RWPE1 (cell line): ENCODE results near the gene TNFRSF25.

Source experiments
- CTCF ChIA-PET: fragments of 350-600 bp; sonication (Branson Sonifier 250); formaldehyde crosslinking; extraction: SDS; loops from one replicate; lab custom pipeline; 2021; lab: Yijun Ruan, JAX
- POLR2A ChIA-PET: fragments of 400-600 bp; formaldehyde crosslinking; extraction: SDS; loops from one replicate; lab custom pipeline; 2020; ENCODE audit warnings: antibody characterized with exemption; ENCODE audit not compliant: low non-redundant PET; lab: Yijun Ruan, JAX
- DNase-seq: peaks from one replicate; pipeline ENCODE4 v3.0.0; 2012; ENCODE audit warnings: low spot score
- H3K27ac ChIP-seq: fragments of 450-650 bp; 2 replicates; pipeline ENCODE4 v1.5.1; 2017
- CTCF ChIP-seq: fragments of 450-650 bp; conservative IDR thresholded peaks from 2 replicates; pipeline ENCODE4 v1.5.1; 2017; ENCODE audit warnings: low read depth, mild to moderate bottlenecking

TNFRSF25 gene

DNA sequence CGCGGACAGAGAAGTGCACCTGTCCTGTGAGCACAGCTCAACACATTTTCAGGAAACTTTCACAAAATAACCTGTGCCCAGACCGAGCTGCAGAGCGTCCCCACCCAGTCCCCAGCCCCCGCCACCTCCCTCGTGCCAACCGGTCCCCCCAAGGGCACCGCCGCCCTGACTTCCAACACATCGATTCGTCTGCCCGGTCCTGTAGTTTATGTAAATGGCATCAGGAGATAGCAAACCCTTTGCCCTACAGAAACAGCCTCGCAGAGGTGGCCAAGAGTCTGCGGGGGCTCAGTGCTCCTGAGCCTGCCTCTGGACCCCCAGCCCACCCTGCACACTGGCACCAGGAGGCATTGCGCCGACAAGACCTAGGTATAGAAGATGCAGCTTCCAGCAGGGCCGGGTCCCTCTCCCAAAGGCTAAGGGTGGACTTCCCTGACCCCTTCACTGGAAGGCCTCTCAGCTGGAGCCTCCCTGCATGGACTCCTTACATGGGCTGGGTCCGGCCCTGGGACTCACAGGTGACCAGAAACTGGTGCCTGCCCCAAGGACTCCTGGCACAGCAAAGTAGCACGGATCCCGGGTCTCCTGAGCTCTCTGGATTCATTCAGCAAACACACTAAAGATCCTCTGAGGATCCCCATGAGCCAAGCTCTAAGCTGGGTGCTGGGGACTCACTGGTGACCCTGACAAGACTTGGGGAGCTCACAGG lies 32.0 kb upstream of the TNFRSF25 start:
- no peak for DNase-seq
- ChIA-PET POLR2A (no interaction called here), CTCF (interaction anchor here (0.9 to 2.9 kb wide), 3 partner anchors 8 to 61 kb away, joined by 5 to 11 read pairs (median 7); no protein-coding TSS in a partner anchor)
- TF ChIP-seq CTCF, result no peak
- H3K27ac ChIP-seq, result peak overlapping the region; percentile 100

DNA sequence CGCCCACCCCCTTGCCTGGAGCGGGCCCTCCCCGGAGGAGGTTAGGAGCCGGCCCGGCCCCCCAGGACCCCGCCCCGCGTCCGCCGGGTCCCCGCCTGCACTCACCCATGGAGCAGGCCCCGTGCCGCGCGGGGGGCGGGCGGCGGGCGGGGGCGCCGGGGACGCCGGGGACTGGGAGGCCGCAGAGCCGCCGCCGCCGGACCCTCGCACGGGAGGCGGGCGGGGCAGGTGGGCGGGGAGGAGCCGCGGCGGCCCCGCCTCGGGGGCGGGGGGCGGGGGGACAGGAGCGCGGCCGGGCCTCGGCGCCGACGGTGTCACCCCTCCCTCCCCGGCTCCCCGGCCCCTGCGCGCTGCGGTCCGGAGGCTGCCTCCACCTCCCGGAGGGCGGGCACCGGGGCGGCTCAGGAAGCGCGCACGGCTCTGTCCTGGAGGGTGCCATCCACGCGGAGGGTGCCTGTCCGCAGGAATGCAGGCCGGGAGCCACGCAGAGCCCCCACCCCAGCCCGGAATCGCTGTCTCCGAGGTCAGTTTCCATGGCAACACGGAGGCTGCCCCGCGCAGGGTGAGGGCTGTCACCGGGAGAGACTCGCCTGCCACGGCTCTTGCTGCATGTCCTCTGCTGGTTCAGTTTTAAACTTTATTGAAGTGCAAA lies 31.4 kb upstream of the TNFRSF25 start:
- ChIA-PET POLR2A (no interaction called here), CTCF (interaction anchor here (2.9 kb wide), 1 partner anchor 7 kb away, joined by 11 read pairs; no protein-coding TSS in a partner anchor)
- no peak for TF ChIP-seq CTCF
- peak; percentile 67 for DNase-seq
- peak overlapping the region; percentile 100 for H3K27ac ChIP-seq

DNA sequence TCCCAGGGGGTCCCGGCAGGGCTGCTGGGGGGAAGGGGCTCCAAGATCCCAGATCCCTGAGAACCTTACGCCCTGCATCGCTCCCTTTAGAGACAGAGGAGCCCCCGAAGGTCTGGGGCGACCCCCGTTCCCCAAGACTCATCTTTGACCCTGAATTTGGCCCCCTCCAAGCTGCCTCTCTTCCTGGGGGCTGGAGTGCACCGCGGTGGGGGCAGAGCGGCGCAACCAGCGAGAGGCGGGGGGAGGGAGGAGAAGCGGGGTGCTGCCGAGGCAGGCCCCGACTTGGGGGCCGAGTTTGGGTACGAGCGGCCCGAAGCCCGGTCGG lies 30.9 kb upstream of the TNFRSF25 start:
- H3K27ac ChIP-seq, result peak overlapping the region; percentile 100
- no peak for DNase-seq
- ChIA-PET CTCF (no interaction called here), POLR2A (no interaction called here)
- no peak for TF ChIP-seq CTCF

DNA sequence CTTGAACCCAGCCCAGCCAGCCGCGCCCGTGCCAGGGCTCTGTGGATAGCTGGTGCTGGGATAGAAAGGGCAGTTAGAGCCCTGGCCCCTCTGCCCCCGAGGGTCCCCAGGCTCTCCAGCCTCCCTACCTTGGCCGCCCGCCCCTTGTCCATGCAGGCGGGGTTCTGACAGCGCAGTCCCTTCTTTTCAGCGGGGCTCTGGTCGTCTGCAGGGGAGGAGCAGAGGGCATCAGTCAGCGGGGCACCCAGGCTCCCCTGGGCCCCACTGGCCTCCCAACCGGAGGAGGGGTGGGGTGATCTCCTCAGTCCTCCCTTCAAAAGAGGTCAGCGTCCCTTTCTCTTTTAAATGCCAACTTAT lies 30.4 kb upstream of the TNFRSF25 start:
- CTCF ChIA-PET, result interaction anchor here (0.5 kb wide), 1 partner anchor 42 kb away, joined by 3 read pairs; no protein-coding TSS in a partner anchor

GRCh38 chr1:6495540-6496364 lies 29.8 kb upstream of the TNFRSF25 start:
- ChIA-PET POLR2A (no interaction called here), CTCF (interaction anchor here (0.5 kb wide), 1 partner anchor 42 kb away, joined by 3 read pairs; no protein-coding TSS in a partner anchor)
- H3K27ac ChIP-seq, result peak overlapping the region; percentile 100
- TF ChIP-seq CTCF, result no peak
- DNase-seq, result no peak

More for the DNA sequence above, 30.4 kb upstream of the TNFRSF25 start:
- POLR2A ChIA-PET, result no interaction called here
- no peak for TF ChIP-seq CTCF
- DNase-seq, result no peak
- H3K27ac ChIP-seq, result peak overlapping the region; percentile 100

GRCh38 chr1:6495041-6495441 lies 29.1 kb upstream of the TNFRSF25 start:
- CTCF ChIA-PET, result interaction anchor here (0.8 kb wide), 1 partner anchor 60 kb away, joined by 4 read pairs; the partner anchor contains the start of gene NOL9
- peak overlapping the region; percentile 100 for H3K27ac ChIP-seq

More at GRCh38 chr1:6495041-6495441, 29.1 kb upstream of the TNFRSF25 start:
- POLR2A ChIA-PET, result no interaction called here
- TF ChIP-seq CTCF, result no peak
- DNase-seq, result no peak
